HG02852 (cell line): ENCODE measurements around the gene ZBTB9.

ENCODE experiments used
- ATAC-seq: cut with Tn5 transposase; IDR thresholded peaks from one replicate; pipeline ENCODE4 v1.9.1; 2021; ENCODE audit warnings: mild to moderate bottlenecking, moderate library complexity; ENCODE audit not compliant: unreplicated experiment

The ZBTB9 gene

DNA sequence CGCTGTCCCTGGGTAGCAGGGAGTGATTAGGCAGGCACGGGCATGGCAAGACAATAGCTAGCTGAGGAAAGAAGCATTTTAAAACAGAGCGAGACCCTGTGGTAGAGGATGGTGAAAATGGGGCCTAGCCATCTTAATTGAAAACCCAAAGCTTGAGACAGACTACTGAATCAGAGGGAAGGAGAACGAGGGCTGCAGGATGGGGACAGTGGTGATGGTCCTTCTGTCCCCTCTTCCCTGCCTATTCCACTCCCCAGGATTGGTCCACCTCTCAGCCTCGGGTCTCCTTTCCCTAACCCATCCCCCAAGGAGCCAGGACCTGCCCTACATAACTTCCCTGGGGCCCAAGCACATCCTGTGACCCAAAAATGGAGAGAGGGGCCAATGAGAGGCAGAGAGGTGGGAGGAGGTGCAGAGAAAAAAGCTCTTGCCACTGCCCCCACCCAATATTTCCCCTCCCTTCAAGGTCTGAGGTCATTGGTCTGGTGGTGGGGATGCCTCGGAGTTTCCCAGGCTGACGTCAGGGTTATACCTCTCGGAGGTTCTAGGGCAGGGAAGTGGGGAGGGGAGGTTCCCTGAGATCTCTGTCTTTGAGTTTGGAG, 35.6 kb upstream of the ZBTB9 start:
- ATAC-seq = no peak

GRCh38 chr6:33419580-33420490, 34.5 kb upstream of the ZBTB9 start, which contains the start of gene SYNGAP1:
TSS of gene SYNGAP1 (plus strand) at chr6:33420065. CDS start at chr6:33420265, 200 bp downstream.
- no peak for ATAC-seq

DNA sequence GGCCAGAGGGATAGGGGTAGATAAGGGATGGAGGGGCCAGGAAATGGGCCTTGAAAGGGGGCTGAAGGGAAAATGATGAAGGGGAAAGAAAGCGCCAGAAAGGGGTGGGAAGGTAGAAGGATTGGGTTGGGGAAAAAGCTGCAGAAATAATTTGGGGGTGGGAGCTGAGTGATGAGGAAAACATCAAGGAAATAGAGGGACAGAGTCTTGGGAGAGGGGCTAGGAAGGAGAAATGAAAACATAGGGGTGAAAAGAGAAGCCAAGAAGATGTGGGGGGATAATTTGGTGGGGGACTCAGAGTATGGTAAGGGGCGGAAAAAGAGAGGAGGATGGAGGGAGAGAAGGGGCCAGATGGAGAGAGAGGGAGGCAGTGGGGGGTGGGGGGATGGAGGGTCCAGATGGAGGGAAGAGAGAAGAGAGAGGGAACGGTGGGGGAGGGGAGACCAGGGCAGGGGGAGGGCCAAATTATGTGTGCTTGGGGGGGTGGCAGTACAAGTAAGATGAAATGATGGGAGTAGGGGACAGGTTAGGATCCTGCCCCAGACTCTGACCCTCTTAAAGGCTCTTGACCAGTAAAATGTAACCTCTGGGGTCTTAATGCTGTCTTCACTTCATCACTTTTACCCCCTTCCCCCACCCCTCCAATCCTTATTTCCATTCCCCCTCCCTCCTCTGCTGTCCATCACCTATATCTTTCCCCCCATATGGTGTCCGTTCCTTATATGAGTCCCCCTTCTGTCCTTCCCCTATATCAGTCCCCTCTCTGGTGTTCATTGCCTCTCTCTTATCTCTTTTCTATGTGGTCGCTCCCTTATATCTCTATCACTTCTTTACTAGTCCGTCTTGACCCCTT, 33.7 kb upstream of the ZBTB9 start:
- no peak for ATAC-seq

DNA sequence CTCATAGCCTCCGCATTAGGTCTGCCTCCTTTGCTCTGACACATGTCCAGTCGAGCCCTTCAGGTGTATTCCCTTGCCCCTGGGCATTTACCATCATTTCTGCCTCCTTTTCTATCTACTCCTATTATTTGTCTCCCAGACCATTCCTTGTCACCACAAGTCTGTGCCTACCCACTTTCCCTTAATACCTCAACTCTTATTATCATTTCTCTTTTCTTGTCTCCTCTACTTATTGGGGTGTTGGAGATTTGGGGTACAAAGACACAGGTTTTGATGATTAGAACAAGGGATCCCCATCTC, 33.1 kb upstream of the ZBTB9 start:
- no peak for ATAC-seq

DNA sequence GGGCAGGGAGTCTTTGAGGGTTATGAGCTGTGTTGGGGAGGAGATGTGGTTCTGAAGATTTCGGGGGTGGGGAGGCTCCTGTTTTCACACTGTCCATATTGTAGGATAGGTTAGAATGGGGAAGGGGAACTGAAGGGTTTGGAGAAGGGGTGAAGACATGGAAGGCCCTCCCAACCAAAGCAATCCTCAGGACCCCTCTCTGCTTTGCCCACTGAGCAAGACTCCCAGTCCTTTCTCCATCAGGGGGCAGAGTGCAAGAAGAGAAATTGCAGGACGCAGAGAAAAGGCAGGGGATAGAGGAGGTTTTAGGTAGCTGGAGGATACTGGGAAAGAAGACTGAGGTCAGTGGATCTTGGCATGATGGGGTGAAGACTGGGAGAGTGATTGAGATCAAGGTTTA, 30.6 kb upstream of the ZBTB9 start:
- no peak for ATAC-seq

- ATAC-seq = no peak
Observed at GRCh38 chr6:33424855-33425667, 29.3 kb upstream of the ZBTB9 start.

- peak; percentile 42 for ATAC-seq
Observed at GRCh38 chr6:33425668-33426577, 28.5 kb upstream of the ZBTB9 start.

GRCh38 chr6:33426590-33427511, 27.5 kb upstream of the ZBTB9 start:
- no peak for ATAC-seq

DNA sequence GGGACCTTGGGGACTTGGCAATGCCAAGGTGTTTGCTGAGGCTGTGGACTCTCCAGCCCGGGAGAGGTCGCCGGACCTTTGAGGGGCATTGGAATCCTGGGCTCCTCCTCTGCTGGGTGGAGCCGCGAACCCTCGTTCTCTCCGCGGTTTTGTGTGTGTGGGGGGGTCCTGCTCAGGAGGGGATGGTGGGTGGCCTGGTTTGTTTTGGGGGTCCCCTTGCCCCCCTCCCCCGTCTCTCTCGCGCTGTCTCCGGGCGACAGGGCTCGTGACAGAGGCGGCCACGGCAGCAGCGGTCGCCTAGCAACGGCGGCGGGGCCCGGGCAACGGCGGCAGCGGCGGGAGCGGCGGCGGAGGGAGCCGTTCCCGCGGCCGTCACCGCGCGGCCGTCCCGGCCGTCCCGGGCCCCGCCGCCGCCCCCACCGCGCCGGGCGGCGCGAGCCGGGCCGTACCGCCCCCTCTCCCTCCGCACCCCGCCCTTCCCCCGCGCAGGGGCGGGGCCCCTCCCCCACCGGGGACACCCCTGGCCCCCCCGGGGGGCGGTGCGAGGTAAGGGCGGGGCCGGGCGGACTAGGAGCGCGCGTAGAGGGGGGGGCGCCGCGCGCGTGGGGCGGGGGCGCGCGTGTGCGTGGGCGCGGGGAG, 26.7 kb upstream of the ZBTB9 start:
- no peak for ATAC-seq

GRCh38 chr6:33428224-33428965, 26.0 kb upstream of the ZBTB9 start:
- ATAC-seq = no peak

- no peak for ATAC-seq
Observed at GRCh38 chr6:33428966-33429749, 25.2 kb upstream of the ZBTB9 start.

GRCh38 chr6:33429750-33430052, 24.7 kb upstream of the ZBTB9 start:
- ATAC-seq = no peak

GRCh38 chr6:33430334-33430733, 24.0 kb upstream of the ZBTB9 start:
- ATAC-seq = no peak

- no peak for ATAC-seq
Observed at GRCh38 chr6:33430991-33431879, 23.1 kb upstream of the ZBTB9 start.

DNA sequence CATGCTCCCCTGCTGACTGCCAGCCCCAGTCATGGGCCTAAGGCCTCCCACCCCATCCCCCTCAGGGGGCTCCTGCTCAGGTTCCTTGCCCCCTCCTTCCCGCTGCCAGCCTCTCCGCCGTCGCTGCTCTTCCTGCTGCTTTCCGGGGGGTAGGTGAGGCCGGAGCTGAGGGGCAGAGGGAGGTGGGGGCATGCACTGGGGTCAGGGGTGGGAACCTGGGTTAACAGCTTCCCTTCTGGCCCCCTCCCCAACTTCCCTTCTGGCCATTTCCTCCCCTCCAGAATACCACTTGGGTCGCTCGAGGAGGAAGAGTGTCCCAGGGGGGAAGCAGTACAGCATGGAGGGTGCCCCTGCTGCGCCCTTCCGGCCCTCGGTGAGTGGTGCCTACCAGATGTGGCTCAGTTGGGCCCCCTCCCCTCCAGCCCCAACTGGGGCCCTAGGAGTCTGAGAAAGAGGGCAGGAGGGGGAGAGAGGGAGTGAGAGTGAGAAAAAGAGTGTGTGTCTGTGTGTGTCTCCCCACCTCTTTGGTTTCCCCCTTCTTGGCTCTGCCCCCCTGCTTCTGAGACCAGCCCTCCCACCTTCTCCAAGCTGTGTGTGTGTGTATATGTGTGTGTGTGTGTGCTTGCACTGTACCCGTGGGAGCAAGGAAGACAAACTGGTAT, 22.4 kb upstream of the ZBTB9 start:
- ATAC-seq = no peak
